GM19193 (cell line): ENCODE measurements around the gene TMEM145.

ENCODE experiments used
- POLR2A ChIP-seq: IDR thresholded peaks from 4 replicates; pipeline ENCODE4 v1.6.1; 2011; ENCODE audit not compliant: insufficient read depth, insufficient read length; ENCODE audit errors: extremely low read depth

TMEM145 gene

DNA sequence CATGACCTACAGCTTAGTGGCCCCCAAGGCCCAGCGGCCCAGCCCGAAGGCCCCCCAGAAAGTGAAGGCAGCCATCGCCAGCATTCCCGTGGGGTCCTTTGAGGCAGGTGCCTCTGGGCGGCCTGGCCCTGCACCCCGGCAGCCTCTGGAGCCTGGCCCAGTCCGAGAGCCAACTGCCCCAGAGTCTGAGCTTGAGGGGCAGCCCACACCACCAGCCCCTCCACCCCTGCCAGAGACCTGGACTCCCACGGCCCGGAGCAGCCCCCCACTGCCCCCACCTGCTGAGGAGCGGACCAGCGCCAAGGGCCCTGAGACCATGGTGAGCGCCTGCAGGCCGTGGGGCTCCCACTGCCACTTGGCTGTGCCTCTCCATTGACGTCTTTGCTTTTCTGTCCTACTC lies 20.1 kb upstream of the TMEM145 start:
- no peak for TF ChIP-seq POLR2A

DNA sequence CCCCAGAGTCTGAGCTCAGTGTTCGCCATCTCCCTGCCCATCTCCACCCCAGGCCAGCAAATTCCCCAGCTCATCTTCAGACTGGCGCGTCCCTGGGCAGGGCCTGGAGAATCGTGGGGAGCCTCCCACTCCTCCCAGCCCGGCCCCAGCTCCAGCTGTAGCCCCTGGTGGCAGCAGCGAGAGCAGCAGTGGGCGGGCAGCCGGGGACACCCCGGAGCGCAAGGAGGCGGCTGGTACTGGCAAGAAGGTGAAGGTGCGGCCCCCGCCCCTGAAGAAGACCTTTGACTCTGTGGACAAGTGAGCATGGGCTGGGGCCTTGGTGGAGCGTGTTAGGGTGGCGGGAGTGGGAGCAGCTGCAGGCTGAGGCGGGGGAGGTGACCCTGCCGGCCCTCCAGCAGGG lies 19.6 kb upstream of the TMEM145 start:
- no peak for TF ChIP-seq POLR2A

GRCh38 chr19:42293948-42294347 lies 19.2 kb upstream of the TMEM145 start:
- TF ChIP-seq POLR2A: no peak

GRCh38 chr19:42294471-42295137 lies 18.5 kb upstream of the TMEM145 start:
- no peak for TF ChIP-seq POLR2A

DNA sequence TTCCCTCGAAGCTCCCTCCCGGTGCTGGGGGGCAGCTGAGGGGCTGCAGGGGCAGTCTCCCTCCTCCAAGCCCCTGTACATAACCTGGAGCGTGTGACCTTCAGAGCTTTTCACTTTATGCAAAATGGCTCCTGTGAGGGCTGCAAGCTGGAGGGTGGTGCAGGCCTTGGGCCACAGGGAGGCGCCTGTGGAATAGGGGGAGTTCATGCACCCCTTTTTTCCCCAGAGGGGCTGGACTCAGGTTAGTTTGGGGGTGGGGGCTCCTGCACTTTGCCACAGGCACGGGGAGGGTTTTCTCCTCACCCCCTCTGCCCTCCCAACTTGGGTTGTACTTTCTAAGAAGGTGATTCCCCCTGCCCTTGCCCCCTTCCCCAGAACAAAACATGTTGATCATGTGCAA lies 17.8 kb upstream of the TMEM145 start:
- TF ChIP-seq POLR2A: no peak

GRCh38 chr19:42295831-42296525 lies 17.1 kb upstream of the TMEM145 start:
- no peak for TF ChIP-seq POLR2A

GRCh38 chr19:42297039-42297438 lies 16.1 kb upstream of the TMEM145 start:
- peak; percentile 22 for TF ChIP-seq POLR2A

DNA sequence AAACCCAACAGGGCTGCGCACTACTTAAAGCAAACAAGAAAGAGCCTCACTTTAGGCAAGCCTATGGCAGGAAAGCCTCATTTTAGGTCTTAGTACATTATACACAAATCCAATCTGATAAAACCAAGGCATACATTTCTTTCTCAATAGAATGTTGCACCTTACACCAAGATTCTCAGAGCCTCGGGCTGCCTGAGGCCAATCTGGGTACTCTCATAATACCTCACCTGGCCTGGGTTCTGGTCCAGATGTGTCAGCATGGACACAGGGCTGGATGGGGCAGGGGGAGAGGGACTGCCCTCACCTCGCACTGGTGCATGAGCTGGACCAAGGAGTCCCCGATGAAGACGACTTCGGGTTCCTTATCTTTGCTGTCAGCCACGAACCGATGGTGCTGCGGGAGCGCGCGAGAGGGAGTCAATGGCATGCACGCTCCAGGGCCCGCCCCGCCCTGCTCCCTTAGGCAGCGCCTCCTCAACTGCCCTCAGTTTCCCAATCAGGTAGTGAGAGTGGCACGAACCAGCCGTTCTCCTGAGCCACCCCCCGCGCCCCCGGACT lies 11.4 kb upstream of the TMEM145 start, which contains the start of gene PRR19:
TSS of gene PRR19 (plus strand) at position 487 of the 558 bp plus-strand sequence. CDS start 7,453 bp downstream, outside the sequence.
- no peak for TF ChIP-seq POLR2A

DNA sequence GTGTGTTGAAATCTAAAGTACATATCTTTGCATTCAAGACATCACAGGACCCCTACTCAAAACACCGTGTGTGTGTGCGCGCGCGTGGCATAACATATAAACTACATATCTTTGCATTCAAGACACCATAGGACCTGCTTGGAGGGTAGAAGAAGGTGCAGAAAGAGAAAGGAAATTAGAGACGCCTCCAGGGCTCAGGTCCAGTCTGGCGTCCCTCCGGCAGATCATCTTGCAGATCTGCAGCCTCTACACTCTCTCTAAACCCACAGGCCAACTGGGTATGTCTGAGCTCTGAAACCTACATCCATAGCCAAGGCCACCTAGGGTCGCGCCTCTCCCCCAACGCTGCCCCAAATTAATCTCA lies 10.0 kb upstream of the TMEM145 start:
- TF ChIP-seq POLR2A: no peak

- TF ChIP-seq POLR2A: no peak
Observed at GRCh38 chr19:42303876-42304275, 9.2 kb upstream of the TMEM145 start.

GRCh38 chr19:42306646-42307045 lies 6.5 kb upstream of the TMEM145 start:
- TF ChIP-seq POLR2A: no peak

DNA sequence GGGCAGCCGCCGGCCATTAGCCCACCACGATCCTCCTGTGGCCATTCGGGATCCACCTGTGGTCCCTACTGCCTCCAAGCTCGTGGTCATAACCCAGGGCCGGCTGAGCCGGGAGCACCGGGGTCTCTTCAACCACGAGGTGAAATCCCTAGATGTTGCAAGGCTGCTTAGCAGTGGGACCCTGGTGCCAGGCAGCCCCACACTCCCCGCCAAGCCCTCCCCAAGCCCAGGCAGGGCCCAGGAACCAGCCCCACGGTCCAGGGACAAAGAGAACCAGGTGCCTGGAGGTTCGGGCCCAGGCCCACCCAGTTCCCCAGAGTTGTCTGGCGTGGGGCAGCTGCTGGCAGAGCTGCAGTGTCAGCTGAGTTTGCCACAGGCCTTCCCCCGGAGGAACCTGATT lies 3.4 kb upstream of the TMEM145 start:
- TF ChIP-seq POLR2A: no peak

- no peak for TF ChIP-seq POLR2A
Observed at GRCh38 chr19:42311657-42312056, 1.5 kb upstream of the TMEM145 start.

DNA sequence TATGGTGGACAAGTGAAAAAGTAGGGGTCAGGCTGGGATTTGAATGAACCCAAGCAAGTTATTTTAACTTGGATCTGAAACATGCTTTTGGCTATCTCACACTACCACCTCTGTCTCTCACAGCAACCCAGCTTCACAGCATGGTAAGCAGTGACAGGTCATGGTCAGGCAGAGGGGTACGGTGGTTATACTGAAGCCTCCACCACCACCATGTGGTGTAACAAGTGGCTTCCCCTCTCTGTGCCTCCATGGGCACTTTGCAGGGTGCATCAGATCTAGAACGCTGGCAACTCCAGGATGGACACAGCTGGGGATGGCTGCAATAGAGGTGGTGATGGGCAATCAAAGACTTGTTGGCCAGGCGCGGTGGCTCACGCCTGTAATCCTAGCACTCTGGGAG lies 739 bp upstream of the TMEM145 start:
- no peak for TF ChIP-seq POLR2A

GRCh38 chr19:42313840-42314755 lies 989 bp downstream of the TMEM145 start:
- TF ChIP-seq POLR2A: no peak
